ENCODE data around the gene TSC1. TPM values are rescaled to one million over a fixed set of nuclear protein-coding genes. Genes with fewer than 3 reads are reported as not detected.

The TSC1 gene
- total RNA-seq, 1 donor from 2014 or later = 26.3 TPM

GRCh38 chr9:132946631-132947295, 2.3 kb upstream of the TSC1 start:
- no peak for DNase-seq (ENCODE audit: low read depth)
- H3K4me3 ChIP-seq (ENCODE audit: low read depth, low read length) = no peak overlapping the region
- no peak for TF ChIP-seq CTCF (conservative IDR thresholded peaks at IDR 0.05; ENCODE audit: low read depth, low read length)

GRCh38 chr9:132946211-132946610, 1.8 kb upstream of the TSC1 start:
- no peak overlapping the region for H3K4me3 ChIP-seq (ENCODE audit: low read depth, low read length)
- no peak for TF ChIP-seq CTCF (conservative IDR thresholded peaks at IDR 0.05; ENCODE audit: low read depth, low read length)
- no peak for DNase-seq (ENCODE audit: low read depth)

DNA sequence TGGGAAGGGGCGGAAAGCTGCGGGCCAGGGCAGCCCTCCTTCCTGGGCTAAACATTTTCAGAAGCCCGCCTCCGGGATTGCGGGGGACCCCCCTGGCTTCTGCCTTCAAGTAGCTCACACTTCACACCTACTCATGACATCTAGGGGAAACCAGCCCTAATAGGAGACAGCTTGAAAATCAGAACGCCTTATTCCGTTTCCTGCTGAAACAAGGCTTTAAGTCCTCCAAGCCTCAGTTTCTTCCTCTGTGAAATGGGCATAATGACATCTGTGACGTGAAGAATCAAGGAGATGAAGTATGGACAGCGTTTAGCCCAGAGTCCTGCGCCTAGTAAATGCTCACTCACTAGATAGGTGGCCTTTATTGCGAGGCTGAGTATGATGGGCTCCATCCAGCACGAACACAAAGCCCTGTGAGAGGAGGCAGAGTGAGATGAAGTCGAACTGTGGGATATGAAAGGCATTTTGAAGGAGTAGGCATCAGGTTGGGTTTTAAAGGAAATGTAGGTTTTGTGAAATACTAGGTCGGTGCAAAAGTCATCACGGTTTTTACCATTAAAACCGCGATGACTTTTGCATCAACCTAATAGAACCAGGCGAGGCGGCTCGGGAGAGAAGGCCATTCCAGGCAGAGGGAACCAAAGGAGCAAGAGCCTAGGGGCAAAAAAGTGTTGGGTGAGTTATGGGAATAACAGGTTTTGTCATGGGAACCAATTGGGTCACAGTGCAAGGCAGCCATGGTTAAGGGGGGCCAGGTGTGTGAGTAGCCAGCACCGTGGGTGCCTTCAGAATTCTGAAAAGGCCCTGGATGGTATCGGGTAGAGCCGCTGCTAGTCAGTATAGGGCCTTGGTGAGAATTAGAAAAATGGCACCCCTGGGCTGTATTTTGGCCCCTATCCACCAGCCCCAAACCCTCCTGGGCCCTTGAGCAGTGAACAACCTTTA, 1.0 kb upstream of the TSC1 start:
- TF ChIP-seq CTCF (conservative IDR thresholded peaks at IDR 0.05; ENCODE audit: low read depth, low read length) = no peak
- no peak for DNase-seq (ENCODE audit: low read depth)
- H3K4me3 ChIP-seq (ENCODE audit: low read depth, low read length) = peak overlapping the region; percentile 99

DNA sequence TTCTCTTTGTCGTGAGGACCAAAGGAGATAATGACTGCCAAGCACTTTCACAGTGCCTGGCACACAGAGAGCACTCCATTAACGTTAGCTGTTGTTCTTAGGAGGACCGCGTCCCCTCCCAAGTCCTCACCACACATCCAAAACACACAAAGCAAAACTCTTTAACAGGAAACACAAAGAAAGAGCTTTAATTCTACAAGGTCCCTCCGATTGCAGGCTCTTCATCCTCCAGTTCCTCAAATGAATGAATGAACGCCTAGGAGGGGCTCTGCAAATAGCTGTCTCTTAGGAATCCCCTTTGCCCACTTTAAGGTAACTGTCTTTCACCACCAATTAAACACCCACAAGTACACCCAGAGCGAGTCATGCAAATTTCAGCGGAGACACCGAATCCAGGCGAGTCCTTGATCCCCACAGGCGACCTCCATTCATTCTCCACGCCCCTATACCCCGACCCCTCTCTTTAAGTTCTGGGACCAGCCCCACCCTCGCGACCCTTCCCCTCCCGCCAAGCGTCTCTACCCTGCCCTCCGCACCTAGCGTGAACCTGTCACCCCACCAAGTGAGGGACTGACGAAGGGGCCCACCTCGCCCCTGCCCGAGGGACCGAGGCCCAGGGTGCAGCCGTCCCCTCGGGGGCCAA, 644 bp downstream of the TSC1 start:
- no peak for DNase-seq (ENCODE audit: low read depth)
- peak overlapping the region; percentile 99 for H3K4me3 ChIP-seq (ENCODE audit: low read depth, low read length)
- TF ChIP-seq CTCF (conservative IDR thresholded peaks at IDR 0.05; ENCODE audit: low read depth, low read length) = no peak

GRCh38 chr9:132942541-132943182, 1.8 kb downstream of the TSC1 start:
- no peak for DNase-seq (ENCODE audit: low read depth)
- H3K4me3 ChIP-seq (ENCODE audit: low read depth, low read length) = peak overlapping the region; percentile 19

More at GRCh38 chr9:132942541-132943182, 1.8 kb downstream of the TSC1 start:
- TF ChIP-seq CTCF (conservative IDR thresholded peaks at IDR 0.05; ENCODE audit: low read depth, low read length) = no peak

Data from epithelial cell of proximal tubule (primary cell).